T-cell (primary cell): ENCODE results near the gene RAE1. TPM values are rescaled to one million over a fixed set of nuclear protein-coding genes. Genes with fewer than 3 reads are reported as not detected.

Experiments
- ATAC-seq, 4 experiments: fragments of 200-7000 bp in 3 of 4; fragments of 150-1000 bp in 1 of 4; cut with Tn5 transposase; replicated peaks in 1 of 4; 1 replicate in 3 of 4; 2 replicates in 1 of 4; pipeline ENCODE4 v1.10.0; 2021; ENCODE audit warnings: moderate library complexity in 3 of 4, mild to moderate bottlenecking in 2 of 4, moderate number of reproducible peaks in 1 of 4
- CTCF ChIA-PET, 2 donors: fragments of 300-600 bp; sonication (Branson Sonifier 250); formaldehyde crosslinking; loops; one replicate each; lab custom pipeline; 2022; ENCODE audit warnings: antibody characterized with exemption in 2 of 2; lab: Charles Lee
- POLR2A ChIA-PET, 2 donors: fragments of 300-600 bp; sonication (Branson Sonifier 250); formaldehyde crosslinking; loops; one replicate each; lab custom pipeline; 2022; ENCODE audit warnings: antibody characterized with exemption in 2 of 2; lab: Charles Lee
- DNase-seq, 35 experiments: peaks; one replicate each; pipeline versions ENCODE4 v3.0.0 to v3.0.0-alpha.2; 2013 to 2023
- H3K27ac ChIP-seq: one replicate; pipeline ENCODE4 v1.5.1; 2013; ENCODE audit warnings: low read length
- H3K27me3 ChIP-seq, 2 experiments: replicated peaks in 1 of 2; 1 replicate in 1 of 2; 2 replicates in 1 of 2; pipeline versions ENCODE4 v1.6.1 to v1.7.0; 2013; ENCODE audit warnings: low read length in 1 of 2, mixed read lengths in 1 of 2; ENCODE audit not compliant: control insufficient read depth in 2 of 2, insufficient read depth in 2 of 2; ENCODE audit errors: extremely low read depth in 1 of 2
- H3K36me3 ChIP-seq, 2 donors: 1 replicate in 1 of 2; 2 replicates in 1 of 2; pipeline versions ENCODE4 v1.6.1 to v1.7.0; 2013; ENCODE audit warnings: low read length in 1 of 2; ENCODE audit not compliant: control insufficient read depth in 2 of 2, insufficient read depth in 1 of 2; ENCODE audit errors: extremely low read depth in 1 of 2
- H3K4me1 ChIP-seq, 2 experiments: 1 replicate in 1 of 2; 2 replicates in 1 of 2; pipeline versions ENCODE4 v1.6.1 to v1.7.0; 2013; ENCODE audit warnings: low read length in 2 of 2, mixed read lengths in 1 of 2; ENCODE audit not compliant: insufficient read depth in 2 of 2, control insufficient read depth in 1 of 2; ENCODE audit errors: extremely low read depth in 1 of 2
- H3K4me3 ChIP-seq, 2 donors: 1 replicate in 1 of 2; 2 replicates in 1 of 2; pipeline versions ENCODE4 v1.5.1 to v1.7.0; 2013; ENCODE audit warnings: mild to moderate bottlenecking in 2 of 2, low read length in 1 of 2, moderate library complexity in 1 of 2; ENCODE audit not compliant: control insufficient read depth in 1 of 2; ENCODE audit errors: extremely low read depth in 1 of 2
- H3K9me3 ChIP-seq: 2 replicates; pipeline ENCODE4 v1.7.0; 2013
- H3K27ac Mint-ChIP-seq, 2 donors: one replicate each; pipeline ENCODE4 v1.8.0; 2020 to 2021; ENCODE audit warnings: mild to moderate bottlenecking in 2 of 2, mixed read lengths in 2 of 2
- H3K27me3 Mint-ChIP-seq, 2 donors: one replicate each; pipeline ENCODE4 v1.8.0; 2021 to 2022; ENCODE audit warnings: mixed read lengths in 2 of 2
- H3K36me3 Mint-ChIP-seq: one replicate; pipeline ENCODE4 v1.8.0; 2021; ENCODE audit warnings: mixed read lengths
- H3K4me1 Mint-ChIP-seq, 3 donors: one replicate each; pipeline ENCODE4 v1.8.0; 2020 to 2022; ENCODE audit warnings: mixed read lengths in 3 of 3, mild to moderate bottlenecking in 1 of 3
- H3K4me3 Mint-ChIP-seq, 3 donors: one replicate each; pipeline ENCODE4 v1.8.0; 2020 to 2022; ENCODE audit warnings: mild to moderate bottlenecking in 3 of 3, mixed read lengths in 3 of 3, moderate library complexity in 3 of 3
- H3K9me3 Mint-ChIP-seq, 3 donors: one replicate each; pipeline ENCODE4 v1.8.0; 2020 to 2022; ENCODE audit warnings: mixed read lengths in 3 of 3
- WGBS: methylation state at CpG from one replicate; pipeline ENCODE4 v1.1.5; 2013; ENCODE audit warnings: missing lambda C conversion rate; ENCODE audit not compliant: insufficient coverage; 5-methylcytosine and 5-hydroxymethylcytosine counted together
- total RNA-seq, 35 experiments: library from RNA in 6 of 35; stranded (reverse) in 6 of 35; fragments of 120-200 nt in 1 of 35; gene quantifications; one replicate each; pipeline versions ENCODE4 v1.2.1 to v1.2.4 and lab custom pipeline; 2013 to 2026

Gene RAE1
- total RNA-seq, 5 donors from 2014 or later (not counting 1 experiment from before 2014, with no cell fraction given), result 29.0 to 41.1 (median 29.4) TPM

- Mint-ChIP-seq H3K9me3 (no peaks in the 10 kb centered on the region), H3K4me1 (peaks cover 0 to 7% (median 4%) of the 10 kb centered on the region in 3 donors), H3K27me3 (no peaks in the 10 kb centered on the region), H3K4me3 (no peak overlapping the region), H3K27ac (no peak overlapping the region), H3K36me3 (peaks cover 24% of the 10 kb centered on the region)
- WGBS, result 100% methylated on average over 1 of the region's 6 CpGs
- POLR2A ChIA-PET, result interaction anchor here in 1 of 2 donors (0.5 kb wide), 1 partner anchor 10 kb away, joined by 3 read pairs; no protein-coding TSS in a partner anchor
- H3K27me3 ChIP-seq, result no peaks in the 10 kb centered on the region
- H3K4me3 ChIP-seq, result no peak overlapping the region
- ATAC-seq (no peak), DNase-seq (no peak)
- peaks cover 15 to 34% of the 10 kb centered on the region in 2 donors for H3K36me3 ChIP-seq
- no peaks in the 10 kb centered on the region for H3K4me1 ChIP-seq
- no peaks in the 10 kb centered on the region for H3K9me3 ChIP-seq
- CTCF ChIA-PET, result interaction anchor here in 1 of 2 donors (0.6 kb wide), 1 partner anchor 971 kb away, joined by 3 read pairs; no protein-coding TSS in a partner anchor
- H3K27ac ChIP-seq, result no peak overlapping the region
Measured at GRCh38 chr20:57361517-57361916, 10.5 kb downstream of the RAE1 start.

- POLR2A ChIA-PET, result no interaction called here
- H3K27ac Mint-ChIP-seq, result no peak overlapping the region
Measured at GRCh38 chr20:57364451-57364850, 13.4 kb downstream of the RAE1 start.

GRCh38 chr20:57369596-57369995 lies 18.5 kb downstream of the RAE1 start:
- Histone ChIP-seq H3K36me3 (peaks cover 22 to 93% of the 10 kb centered on the region in 2 donors), H3K27ac (no peak overlapping the region), H3K27me3 (no peaks in the 10 kb centered on the region), H3K4me1 (peaks cover 0 to 7% of the 10 kb centered on the region in 2 experiments), H3K4me3 (no peak overlapping the region), H3K9me3 (no peaks in the 10 kb centered on the region)
- Mint-ChIP-seq H3K4me3 (no peak overlapping the region), H3K27ac (no peak overlapping the region), H3K36me3 (peaks cover 69% of the 10 kb centered on the region), H3K27me3 (no peaks in the 10 kb centered on the region), H3K9me3 (no peaks in the 10 kb centered on the region), H3K4me1 (peaks cover 13 to 15% (median 14%) of the 10 kb centered on the region in 3 donors)
- CTCF ChIA-PET, result interaction anchor here in 1 of 2 donors (0.7 kb wide), 1 partner anchor 29 kb away, joined by 3 read pairs; no protein-coding TSS in a partner anchor
- ATAC-seq, result no peak
- no peak for DNase-seq
- POLR2A ChIA-PET, result no interaction called here
- 65% methylated on average over 3 of the region's 3 CpGs for WGBS

More at GRCh38 chr20:57364451-57364850, 13.4 kb downstream of the RAE1 start:
- Histone ChIP-seq H3K4me1 (no peaks in the 10 kb centered on the region), H3K9me3 (no peaks in the 10 kb centered on the region), H3K36me3 (peaks cover 23 to 61% of the 10 kb centered on the region in 2 donors), H3K27me3 (no peaks in the 10 kb centered on the region), H3K4me3 (no peak overlapping the region), H3K27ac (no peak overlapping the region)
- DNase-seq, result no peak
- ATAC-seq, result no peak
- no peak overlapping the region for H3K4me3 Mint-ChIP-seq
- peaks cover 41% of the 10 kb centered on the region for H3K36me3 Mint-ChIP-seq
- no peaks in the 10 kb centered on the region for H3K9me3 Mint-ChIP-seq
- CTCF ChIA-PET, result no interaction called here
- no peaks in the 10 kb centered on the region for H3K27me3 Mint-ChIP-seq
- H3K4me1 Mint-ChIP-seq, result peaks cover 0 to 7% (median 4%) of the 10 kb centered on the region in 3 donors

- DNase-seq, result no peak
- H3K36me3 ChIP-seq, result peaks cover 22 to 94% of the 10 kb centered on the region in 2 donors
- H3K9me3 ChIP-seq, result no peaks in the 10 kb centered on the region
- H3K27ac Mint-ChIP-seq, result no peak overlapping the region
- ATAC-seq, result no peak
- no peaks in the 10 kb centered on the region for H3K27me3 Mint-ChIP-seq
- no peak overlapping the region for H3K27ac ChIP-seq
- H3K4me3 Mint-ChIP-seq, result no peak overlapping the region
- H3K4me3 ChIP-seq, result no peak overlapping the region
- POLR2A ChIA-PET, result no interaction called here
- H3K27me3 ChIP-seq, result no peaks in the 10 kb centered on the region
- CTCF ChIA-PET, result no interaction called here
- H3K4me1 ChIP-seq, result peaks cover 0 to 11% of the 10 kb centered on the region in 2 experiments
- peaks cover 74% of the 10 kb centered on the region for H3K36me3 Mint-ChIP-seq
- WGBS, result 95% methylated on average over 8 of the region's 9 CpGs
- H3K9me3 Mint-ChIP-seq, result no peaks in the 10 kb centered on the region
- peaks cover 17 to 20% (median 19%) of the 10 kb centered on the region in 3 donors for H3K4me1 Mint-ChIP-seq
Measured at GRCh38 chr20:57370316-57370715, 19.3 kb downstream of the RAE1 start.

- POLR2A ChIA-PET, result interaction anchor here in 1 of 2 donors (0.7 kb wide), 1 partner anchor 10 kb away, joined by 3 read pairs; no protein-coding TSS in a partner anchor
- H3K9me3 ChIP-seq, result no peaks in the 10 kb centered on the region
- peaks cover 75% of the 10 kb centered on the region for H3K36me3 Mint-ChIP-seq
- H3K27me3 Mint-ChIP-seq, result no peaks in the 10 kb centered on the region
- no peak overlapping the region for H3K27ac ChIP-seq
- CTCF ChIA-PET, result no interaction called here
- no peak overlapping the region for H3K4me3 Mint-ChIP-seq
- peaks cover 22 to 28% (median 25%) of the 10 kb centered on the region in 3 donors for H3K4me1 Mint-ChIP-seq
- H3K27ac Mint-ChIP-seq, result no peak overlapping the region
- DNase-seq, result no peak
- no peak overlapping the region for H3K4me3 ChIP-seq
- no peak for ATAC-seq
- no peaks in the 10 kb centered on the region for H3K9me3 Mint-ChIP-seq
- WGBS, result 57% methylated on average over 1 of the region's 4 CpGs
- peaks cover 21 to 94% of the 10 kb centered on the region in 2 donors for H3K36me3 ChIP-seq
- no peaks in the 10 kb centered on the region for H3K27me3 ChIP-seq
- H3K4me1 ChIP-seq, result peaks cover 0 to 11% of the 10 kb centered on the region in 2 experiments
Measured at GRCh38 chr20:57371363-57371762, 20.3 kb downstream of the RAE1 start.

- Histone ChIP-seq H3K36me3 (peaks cover 20 to 94% of the 10 kb centered on the region in 2 donors), H3K9me3 (no peaks in the 10 kb centered on the region), H3K4me3 (no peak overlapping the region), H3K27me3 (no peaks in the 10 kb centered on the region), H3K4me1 (peaks cover 0 to 11% of the 10 kb centered on the region in 2 experiments), H3K27ac (no peak overlapping the region)
- Mint-ChIP-seq H3K9me3 (no peaks in the 10 kb centered on the region), H3K4me1 (peaks cover 22 to 28% (median 25%) of the 10 kb centered on the region in 3 donors), H3K27ac (no peak overlapping the region), H3K4me3 (no peak overlapping the region), H3K27me3 (no peaks in the 10 kb centered on the region), H3K36me3 (peaks cover 75% of the 10 kb centered on the region)
- ChIA-PET POLR2A (no interaction called here), CTCF (interaction anchor here in 1 of 2 donors (1.2 kb wide), 1 partner anchor 12 kb away, joined by 3 read pairs; no protein-coding TSS in a partner anchor)
- no peak for DNase-seq
- ATAC-seq, result no peak
- WGBS, result 90% methylated on average over 9 of the region's 9 CpGs
Measured at GRCh38 chr20:57372157-57372556, 21.1 kb downstream of the RAE1 start.
